GM11168 (cell line): Measurements from ENCODE around the gene FAM227A.
"Not testable (repeated sequence)": the region's sequence is repeated elsewhere in the genome, so short reads cannot be mapped to it uniquely, and the experiment has no call there.

Experiments
- in situ Hi-C: fragments of 300-500 bp; cut with MboI; formaldehyde crosslinking; loops from one replicate; pipeline ENCODE4 v1.12.0; 2022; ENCODE audit warnings: low sequenced_read_pairs; ENCODE audit not compliant: unreplicated experiment

FAM227A gene

DNA sequence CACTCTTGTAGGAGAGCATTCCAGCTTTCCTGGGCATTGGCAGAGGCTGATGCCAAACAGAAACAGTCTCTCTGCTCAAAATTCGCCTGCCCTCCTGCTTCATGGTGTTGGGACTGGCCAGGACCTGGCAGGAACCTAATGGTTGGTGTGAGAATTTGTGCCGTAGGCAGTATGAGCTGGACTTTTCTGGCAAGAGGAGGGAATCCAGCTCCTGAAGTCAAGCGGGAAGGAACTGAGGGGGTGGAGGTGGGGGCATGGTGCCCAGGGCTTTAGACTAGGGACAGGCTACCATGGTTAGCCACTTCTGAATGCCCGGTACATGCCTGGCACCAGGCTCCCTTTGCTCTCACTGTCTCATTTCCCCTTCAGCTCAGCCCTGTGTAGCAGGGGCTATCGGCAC, 18.7 kb upstream of the FAM227A start:
- in situ Hi-C loops = no loop called here

DNA sequence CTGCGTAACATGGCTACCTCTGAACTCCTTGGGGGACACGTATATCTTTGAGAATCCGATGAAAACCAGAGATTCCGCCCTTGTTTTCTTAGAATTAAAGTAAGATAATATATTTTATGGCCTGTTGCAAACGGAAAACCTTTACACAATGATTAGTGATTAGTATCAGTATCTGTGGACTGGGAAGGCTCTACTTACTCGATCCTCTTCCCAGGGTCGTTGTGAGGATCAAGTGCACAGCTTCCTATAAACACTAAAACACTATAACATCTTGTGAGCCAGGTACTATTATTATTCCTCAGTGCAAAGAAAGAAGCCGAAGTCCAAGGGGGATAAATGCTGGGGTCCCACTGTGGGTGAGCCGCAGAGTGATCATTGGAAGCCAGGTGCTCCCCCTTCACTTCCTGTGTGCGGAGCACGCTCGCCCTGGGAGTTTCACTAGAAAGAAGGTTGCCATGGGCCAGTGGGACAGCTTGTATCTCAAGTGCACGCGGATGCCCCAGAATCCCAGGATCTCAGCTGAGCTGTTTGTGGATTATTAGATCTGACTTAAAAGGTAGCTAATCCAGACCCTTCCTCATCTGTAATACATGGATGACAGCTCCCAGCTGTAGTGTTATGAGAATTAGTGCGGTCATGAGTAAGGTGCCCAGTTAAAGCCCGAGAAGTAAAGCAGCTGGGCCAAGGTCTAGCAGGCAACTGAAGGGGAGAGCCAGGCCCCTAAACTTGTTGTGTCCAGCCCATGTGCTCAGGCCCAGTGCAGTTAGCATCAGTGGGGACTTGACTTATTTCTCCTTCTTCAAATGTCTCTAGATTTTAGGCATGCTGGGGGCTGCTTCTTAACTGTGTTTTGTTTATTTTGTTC, 1.1 kb upstream of the FAM227A start:
- in situ Hi-C loops = no loop called here

DNA sequence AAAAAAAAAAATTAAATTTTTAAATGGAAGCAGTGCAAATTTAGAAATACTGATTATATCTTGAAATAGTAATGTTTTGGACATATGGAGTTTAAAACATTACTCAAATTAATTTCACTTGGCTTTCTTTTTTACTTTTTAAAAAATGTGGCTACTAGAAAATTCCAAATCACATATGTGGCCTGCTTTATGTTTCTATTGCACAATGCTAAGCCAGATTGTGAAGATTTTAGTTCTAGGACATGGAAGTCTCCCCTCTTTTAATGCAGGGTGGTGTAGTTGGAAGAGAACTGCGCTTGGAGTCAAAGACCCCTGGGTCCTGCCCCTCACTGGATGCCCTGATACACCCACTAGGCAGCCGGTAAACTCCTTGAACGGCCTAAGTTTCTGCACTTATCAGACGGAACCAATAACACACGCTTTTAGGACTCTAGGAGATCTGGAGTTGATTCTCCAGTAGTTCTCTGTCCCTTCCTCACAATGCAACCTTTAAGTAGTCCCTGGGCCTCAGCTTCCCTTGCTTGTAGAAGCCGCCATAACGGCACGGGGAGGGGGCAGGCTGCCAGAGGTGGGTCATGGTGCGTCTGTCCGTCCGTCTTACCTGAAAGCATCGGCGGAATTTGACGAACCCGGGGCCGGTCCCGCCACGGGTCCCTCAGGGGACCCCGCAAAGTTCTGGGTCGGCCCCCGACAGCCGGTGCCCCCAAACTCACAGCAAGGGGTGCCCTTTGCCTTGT, 505 bp downstream of the FAM227A start:
- in situ Hi-C loops = no loop called here

DNA sequence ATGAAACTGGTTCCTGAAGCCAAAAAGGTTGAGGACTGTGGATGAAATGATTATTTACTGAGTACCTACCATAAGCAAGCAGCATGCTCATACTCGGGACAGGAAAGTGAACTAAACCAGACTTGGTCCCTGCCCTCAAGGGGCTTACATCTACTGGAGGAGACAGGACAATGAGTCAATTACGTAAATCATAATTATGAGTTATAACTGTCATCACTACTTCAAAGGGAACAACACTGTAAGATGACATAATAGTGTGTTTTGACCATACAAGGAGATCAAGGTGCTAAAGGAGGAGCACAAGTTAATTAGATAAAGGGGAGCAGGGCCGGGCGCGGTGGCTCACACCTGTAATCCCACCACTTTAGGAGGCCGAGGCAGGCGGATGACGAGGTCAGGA, 2.5 kb downstream of the FAM227A start:
- in situ Hi-C loops = no loop called here

DNA sequence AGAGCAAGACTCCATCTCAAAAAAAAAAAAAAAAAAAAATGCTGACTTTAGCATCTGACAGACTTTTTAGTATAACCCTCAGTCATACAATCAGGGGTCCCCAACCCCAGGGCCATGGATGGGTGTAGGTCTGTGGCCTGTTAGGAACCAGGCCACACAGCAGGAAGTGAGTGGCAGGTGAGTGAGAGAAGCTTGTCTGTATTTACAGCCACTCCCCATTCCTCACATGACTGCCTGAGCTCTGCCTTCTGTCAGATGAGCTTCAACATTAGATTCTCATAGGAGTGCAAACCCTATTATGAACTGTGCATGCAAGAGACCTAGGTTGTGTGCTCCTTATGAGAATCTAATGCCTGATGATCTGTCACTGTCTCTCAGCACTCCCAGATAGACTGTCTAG, 3.3 kb downstream of the FAM227A start:
- in situ Hi-C loops = no loop called here

DNA sequence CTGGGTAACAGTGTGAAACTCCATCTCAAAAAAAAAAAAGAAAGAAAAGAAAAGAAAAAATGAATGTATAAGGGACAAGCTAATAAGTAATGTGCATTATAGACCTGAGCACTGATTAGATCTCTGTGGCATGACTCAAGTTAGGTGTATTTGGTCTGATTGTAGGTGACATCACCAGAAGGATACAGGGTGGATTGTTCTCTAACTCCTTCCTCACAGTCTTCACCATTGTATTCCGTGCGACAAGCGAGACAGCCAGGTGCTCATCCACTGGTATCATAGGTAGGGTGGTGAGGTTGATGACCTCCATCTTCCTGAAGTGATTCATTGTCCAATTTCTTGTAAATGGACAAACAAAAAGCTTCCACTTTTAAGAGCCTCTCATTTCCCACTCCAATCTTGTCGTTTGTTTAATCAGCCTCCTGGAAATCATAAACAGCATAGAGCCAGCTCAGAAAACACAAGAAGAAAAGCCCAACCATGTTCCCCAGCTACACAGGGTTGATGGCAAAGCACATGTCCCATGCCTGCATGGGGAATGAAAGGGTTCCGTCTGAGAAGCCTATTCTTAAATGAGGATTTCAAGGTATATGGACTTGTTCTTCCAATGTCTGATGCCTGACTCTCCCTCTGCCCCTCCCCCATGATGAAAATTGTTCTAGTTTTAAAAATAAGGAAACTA, 6.2 kb downstream of the FAM227A start:
- in situ Hi-C loops = no loop called here

DNA sequence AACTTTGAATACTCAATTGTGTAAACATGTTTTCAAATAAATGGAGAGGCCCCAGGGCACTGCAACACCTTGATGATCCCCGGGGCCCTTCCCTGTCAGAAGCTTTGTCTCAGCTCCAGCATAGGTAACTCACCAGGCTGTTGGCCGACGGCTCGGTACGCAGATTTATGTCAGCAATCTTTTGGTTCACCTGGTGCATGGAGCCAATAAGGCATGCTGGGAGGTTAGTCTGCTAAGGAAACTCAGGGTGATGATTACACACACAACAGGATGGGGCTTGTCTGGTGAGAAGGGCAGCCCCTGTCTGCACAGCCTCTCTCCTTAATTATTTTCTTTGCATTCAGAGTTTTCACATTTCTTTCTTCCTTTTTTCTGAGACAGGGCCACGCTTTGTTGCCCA, 10.8 kb downstream of the FAM227A start:
- in situ Hi-C loops = no loop called here

DNA sequence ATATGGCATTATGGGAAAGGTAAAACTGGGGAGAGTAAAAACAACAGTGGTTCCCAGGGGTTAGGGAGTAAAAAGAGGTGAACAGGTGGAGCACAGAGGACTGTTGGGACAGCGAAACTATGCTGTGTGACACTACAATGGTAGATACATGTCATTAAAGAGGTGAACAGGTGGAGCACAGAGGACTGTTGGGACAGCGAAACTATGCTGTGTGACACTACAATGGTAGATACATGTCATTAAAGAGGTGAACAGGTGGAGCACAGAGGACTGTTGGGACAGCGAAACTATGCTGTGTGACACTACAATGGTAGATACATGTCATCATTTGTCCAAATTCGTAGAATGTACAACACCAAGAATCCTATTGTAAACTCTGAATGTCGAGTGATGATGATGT, 11.9 kb downstream of the FAM227A start:
- in situ Hi-C loops = not testable (repeated sequence)

DNA sequence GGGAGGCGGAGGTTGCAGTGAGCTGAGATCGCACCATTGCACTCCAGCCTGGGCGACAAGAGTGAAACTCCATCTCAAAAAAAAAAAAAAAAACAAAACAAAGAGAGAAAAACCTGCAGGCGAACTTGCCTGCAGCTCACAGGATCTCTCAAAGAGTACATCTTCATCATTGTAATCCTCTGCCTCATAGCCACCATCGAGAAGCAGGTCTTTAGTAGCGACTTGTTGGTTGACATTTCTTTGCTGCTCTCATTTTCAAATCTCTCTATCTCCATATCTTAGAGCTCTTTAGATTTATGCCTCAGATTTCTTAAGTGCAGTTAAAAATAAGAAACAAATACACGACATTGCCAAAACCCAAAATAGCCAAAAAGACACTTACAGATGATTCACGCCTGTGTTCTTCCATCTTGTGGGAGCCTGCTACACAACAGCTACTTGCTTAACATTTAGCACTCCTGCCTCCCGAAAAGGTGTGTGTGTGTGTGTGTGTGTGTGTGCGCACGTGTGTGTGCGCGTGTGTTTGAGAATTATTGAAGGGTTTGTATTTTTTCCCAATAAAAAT, 14.6 kb downstream of the FAM227A start:
- in situ Hi-C loops = no loop called here

DNA sequence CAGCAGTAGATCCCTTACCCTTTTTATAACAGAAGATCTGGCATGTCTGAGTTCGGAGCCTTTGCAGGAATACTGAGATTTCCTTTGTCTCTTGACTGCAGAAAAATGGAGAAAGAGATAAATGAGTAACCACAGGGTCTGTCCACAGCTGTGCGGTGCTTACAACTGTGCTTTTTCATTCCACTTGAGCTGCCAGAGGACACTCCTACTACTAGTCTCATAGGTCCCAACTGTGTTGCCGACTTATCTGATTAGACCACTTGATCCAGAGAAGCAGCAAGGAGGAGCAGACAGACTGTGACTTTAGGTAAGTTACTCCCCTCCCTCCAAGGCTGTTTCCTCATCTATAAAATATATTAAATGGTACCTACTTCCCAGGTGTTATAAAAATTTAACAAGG, 17.5 kb downstream of the FAM227A start:
- in situ Hi-C loops = no loop called here

DNA sequence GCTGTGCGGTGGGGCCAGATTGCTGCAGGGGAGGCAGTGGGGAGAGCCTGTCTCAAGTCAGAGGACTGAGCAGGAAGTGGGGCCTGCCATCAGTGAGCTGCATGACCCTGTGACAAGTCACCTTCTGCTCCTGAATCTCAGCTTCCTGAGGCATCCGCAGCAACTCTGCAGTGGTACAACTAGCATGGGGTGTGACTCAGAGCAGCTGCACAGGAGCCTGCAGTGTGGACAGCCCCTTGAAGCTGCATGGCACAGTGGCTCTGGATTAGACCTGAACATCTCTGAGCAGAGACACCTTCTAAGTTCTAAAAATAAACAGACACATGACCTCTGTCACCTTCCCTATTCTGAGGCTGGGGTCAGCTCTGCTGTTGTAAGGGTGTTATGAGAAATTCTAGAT, 18.0 kb downstream of the FAM227A start:
- in situ Hi-C loops = no loop called here

DNA sequence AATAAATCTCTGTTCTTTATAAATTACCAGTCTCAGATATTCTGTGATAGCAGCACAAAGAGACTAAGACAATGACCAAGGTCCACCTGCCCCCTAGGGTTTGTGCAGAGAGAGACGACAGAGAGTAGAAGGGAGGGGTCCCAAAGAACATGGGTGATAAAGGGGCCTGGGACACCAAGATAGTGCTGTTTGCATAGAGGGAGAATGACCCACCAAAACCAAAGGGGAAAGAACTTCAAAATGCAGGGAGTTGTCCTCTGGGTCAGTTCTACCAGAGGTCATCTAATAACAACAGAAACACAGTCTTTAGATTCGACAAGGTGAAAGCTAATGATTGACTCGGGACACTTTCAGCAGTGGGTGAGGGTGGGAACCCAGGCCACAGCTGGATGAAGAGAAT, 23.7 kb downstream of the FAM227A start:
- in situ Hi-C loops = no loop called here

DNA sequence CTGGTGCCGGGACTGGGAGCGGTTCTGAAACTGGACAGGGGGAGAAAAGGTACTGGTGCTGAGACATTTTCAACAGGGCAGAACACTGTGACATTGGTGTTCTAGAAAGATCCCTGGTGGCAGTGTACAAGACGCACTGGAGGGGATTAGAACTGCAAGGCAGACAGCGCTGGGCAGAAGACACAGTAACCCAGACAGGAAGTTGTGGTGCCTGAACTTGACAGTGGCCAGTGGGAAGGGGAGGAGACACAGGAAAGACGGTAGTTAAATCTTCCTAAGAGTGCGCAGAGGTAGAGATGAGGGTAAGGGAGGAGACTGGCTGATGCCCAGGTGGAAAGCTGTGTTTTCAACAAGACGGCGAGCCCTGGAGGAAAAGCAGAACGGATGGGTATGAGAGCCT, 24.5 kb downstream of the FAM227A start:
- in situ Hi-C loops = no loop called here

DNA sequence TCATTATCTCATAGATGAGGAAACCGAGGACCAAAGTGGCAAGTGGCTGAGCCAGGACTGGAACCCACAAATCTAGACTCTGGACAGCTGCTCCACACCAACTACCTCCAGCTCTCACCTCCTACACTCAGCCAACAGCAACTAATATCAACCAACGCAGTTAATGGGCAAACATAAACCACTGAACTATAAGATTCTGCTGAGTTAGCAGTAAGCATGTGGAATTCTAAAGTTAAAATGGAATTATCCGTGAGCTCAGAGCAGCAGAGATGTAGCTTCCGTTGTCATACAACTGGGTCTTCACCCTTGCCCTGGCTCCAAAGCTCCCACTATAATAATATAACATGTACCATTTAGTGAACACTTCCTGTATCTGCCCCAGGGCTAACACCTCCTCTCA, 27.1 kb downstream of the FAM227A start:
- in situ Hi-C loops = no loop called here

DNA sequence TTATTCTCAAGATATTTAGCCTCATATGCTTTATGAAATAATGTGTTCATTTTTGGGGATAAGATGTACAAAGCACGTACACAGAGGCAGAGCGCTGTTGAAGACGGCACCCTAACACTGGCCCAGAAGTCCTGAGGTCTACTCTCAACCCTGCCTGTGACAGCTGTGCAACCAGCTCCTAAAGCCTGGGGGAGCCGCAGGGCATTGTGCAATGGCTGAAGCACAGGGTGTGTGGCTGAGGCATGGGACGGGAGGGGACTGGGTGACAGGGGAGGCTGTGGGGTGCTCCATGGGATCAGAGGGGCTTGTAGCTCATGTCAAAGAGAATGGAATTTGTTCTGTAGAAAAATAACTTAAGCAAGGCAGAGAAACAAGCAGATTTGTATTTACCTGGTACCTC, 27.7 kb downstream of the FAM227A start:
- in situ Hi-C loops = no loop called here

DNA sequence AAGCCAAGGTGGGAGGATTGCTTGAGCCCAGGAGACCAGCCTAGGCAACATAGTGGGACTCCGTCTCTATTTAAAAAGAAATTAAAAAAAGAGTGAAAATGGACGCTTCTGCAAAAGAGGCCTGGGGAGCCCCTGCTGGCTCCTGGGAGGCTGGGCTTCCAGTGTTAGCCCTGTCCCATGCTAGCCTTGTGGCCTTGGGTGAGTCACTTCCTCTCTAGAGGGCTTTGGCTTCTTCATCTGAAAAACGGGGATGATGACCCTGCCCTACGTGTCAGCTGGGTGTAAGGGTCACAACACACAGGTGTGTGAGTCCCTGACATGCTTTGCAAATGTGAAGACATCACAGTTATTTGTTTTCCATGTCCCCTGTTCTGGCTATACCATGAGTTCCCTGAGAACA, 32.8 kb downstream of the FAM227A start:
- in situ Hi-C loops = no loop called here

DNA sequence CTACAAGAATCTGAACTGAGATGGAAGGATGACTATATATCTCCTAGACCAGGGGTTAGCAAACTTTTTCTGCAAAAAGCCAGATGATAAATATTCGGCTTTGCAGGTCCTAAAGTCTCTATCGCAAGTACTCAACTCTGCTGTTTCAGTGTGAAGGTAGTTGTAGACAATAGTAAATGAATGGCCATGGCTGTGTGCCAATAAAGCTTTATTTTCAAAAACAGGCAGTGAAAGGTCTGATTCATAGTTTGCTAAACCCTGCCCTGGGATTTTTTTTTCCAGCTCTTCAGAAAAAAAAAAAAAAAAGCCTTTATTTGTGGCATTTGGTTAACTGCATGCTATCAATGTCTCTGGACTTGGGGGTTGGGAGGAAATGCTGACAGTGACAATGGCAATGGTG, 37.5 kb downstream of the FAM227A start:
- in situ Hi-C loops = no loop called here

DNA sequence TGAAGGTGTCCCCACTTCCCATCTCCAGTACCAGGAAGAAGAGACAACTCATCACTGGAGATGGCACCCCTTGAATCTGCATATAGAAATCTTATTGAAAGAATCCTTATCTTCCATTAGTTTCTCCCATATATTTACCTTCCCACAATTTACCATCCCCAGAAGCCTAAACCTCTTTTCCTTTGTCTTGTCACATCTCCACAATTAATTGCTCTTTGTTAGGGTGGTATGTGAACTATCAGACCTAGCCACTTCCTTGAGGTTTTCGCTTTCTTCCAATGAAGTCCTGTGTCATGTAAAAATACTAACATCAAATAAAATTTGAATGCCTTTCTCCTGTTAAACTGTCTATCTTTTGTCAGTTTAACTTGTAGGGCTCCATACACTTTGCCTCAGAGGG, 37.9 kb downstream of the FAM227A start:
- in situ Hi-C loops = no loop called here

DNA sequence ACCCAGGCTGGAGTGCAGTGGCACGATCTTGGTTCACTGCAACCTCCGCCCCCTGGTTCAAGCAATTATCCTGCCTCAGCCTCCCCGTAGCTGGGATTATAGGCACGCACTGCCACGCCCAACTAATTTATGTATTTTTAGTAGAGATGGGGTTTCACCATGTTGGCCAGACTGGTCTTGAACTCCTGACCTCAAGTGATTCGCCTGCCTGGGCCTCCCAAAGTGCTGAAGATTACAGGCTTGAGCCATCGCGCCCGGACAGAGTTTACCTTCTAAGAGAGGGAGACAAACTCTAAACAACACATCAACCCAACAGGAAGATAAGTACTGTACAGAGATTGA, 41.2 kb downstream of the FAM227A start:
- in situ Hi-C loops = not testable (repeated sequence)

DNA sequence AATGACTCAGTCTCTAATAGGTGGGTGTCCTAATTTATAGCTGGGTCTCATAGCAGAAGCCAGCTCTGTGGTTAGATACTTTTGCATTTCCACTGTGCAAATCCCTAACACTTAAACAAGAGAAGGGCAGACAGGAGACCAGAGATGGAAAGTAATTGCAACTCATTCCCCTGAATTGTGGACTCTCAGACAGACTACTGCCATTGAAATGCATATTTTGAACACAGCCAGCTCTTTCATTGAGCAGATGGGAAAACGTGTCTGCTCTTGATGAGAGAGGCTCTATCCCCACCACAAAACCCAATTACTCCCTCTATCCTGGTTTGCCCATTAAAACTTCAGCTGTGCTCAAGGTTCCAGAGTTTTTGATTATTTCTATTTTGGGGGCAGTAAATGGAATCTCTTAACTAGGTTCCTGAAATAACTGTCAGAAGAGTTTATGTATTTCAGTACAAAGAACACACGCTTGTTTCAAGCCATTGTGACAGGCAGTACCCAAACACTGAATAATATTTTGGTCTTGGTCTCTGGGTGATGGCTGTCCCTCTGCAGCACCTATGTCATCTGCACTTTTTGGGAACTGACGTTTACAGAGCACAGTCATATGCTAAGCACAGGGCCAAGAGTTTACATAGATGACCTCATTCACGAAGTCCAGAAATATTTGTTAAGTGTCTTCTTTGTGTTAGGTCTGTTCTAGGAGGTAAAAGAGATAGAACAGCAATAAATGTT, 41.7 kb downstream of the FAM227A start:
- in situ Hi-C loops = no loop called here
